BJ (cell line): ENCODE measurements around the gene WBP2. TPM values are rescaled to one million over a fixed set of nuclear protein-coding genes. Genes with fewer than 3 reads are reported as not detected.

ENCODE experiments used
- CTCF ChIA-PET: fragments of 350-600 bp; formaldehyde crosslinking; extraction: SDS; loops from one replicate; lab custom pipeline; 2021; ENCODE audit warnings: antibody characterized with exemption, inconsistent platforms; lab: Yijun Ruan, JAX
- POLR2A ChIA-PET: fragments of 300-600 bp; sonication (Branson Sonifier 250); formaldehyde crosslinking; extraction: SDS; loops from one replicate; lab custom pipeline; 2021; ENCODE audit warnings: antibody characterized with exemption; lab: Charles Lee
- DNase-seq: peaks from one replicate; pipeline ENCODE4 v3.0.0-alpha.2; 2011; ENCODE audit warnings: low read depth
- H3K27me3 ChIP-seq: 2 replicates; pipeline ENCODE4 v1.6.0; 2011; ENCODE audit warnings: low read length; ENCODE audit not compliant: control insufficient read depth, insufficient read depth
- H3K36me3 ChIP-seq: 2 replicates; pipeline ENCODE4 v1.5.1; 2011; ENCODE audit warnings: low read length; ENCODE audit not compliant: control insufficient read depth, insufficient read depth
- H3K4me3 ChIP-seq: 2 replicates; pipeline ENCODE4 v1.5.1; 2011; ENCODE audit warnings: low read depth, mild to moderate bottlenecking, control low read depth, low read length
- polyA plus RNA-seq: library from polyadenylated mRNA; depleted of rRNA; stranded (reverse); fragments of >200 nt; gene quantifications from 2 replicates; pipeline ENCODE4 v1.2.3, GENCODE V29; 2011
- TF ChIP-seq, protein P1 (sequence below): IDR thresholded peaks from 2 replicates; pipeline ENCODE4 v1.5.1; 2011; ENCODE audit warnings: low read depth, mild to moderate bottlenecking, control low read depth, inconsistent platforms, low read length, moderate library complexity; ENCODE audit not compliant: insufficient read depth

The WBP2 gene
- polyA plus RNA-seq, 1 experiment: 37.0 TPM

- no peak overlapping the region for H3K4me3 ChIP-seq
- TF ChIP-seq, protein P1, sequence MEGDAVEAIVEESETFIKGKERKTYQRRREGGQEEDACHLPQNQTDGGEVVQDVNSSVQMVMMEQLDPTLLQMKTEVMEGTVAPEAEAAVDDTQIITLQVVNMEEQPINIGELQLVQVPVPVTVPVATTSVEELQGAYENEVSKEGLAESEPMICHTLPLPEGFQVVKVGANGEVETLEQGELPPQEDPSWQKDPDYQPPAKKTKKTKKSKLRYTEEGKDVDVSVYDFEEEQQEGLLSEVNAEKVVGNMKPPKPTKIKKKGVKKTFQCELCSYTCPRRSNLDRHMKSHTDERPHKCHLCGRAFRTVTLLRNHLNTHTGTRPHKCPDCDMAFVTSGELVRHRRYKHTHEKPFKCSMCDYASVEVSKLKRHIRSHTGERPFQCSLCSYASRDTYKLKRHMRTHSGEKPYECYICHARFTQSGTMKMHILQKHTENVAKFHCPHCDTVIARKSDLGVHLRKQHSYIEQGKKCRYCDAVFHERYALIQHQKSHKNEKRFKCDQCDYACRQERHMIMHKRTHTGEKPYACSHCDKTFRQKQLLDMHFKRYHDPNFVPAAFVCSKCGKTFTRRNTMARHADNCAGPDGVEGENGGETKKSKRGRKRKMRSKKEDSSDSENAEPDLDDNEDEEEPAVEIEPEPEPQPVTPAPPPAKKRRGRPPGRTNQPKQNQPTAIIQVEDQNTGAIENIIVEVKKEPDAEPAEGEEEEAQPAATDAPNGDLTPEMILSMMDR: no peak
- POLR2A ChIA-PET: no interaction called here
- DNase-seq: no peak
- no peaks in the 10 kb centered on the region for H3K27me3 ChIP-seq
- H3K36me3 ChIP-seq: peaks cover 16% of the 10 kb centered on the region
- CTCF ChIA-PET: interaction anchor here (1.0 to 1.3 kb wide), 2 partner anchors 9 to 18 kb away, joined by 3 to 4 read pairs; no protein-coding TSS in a partner anchor
Observed at GRCh38 chr17:75842963-75843576, 12.1 kb downstream of the WBP2 start.

DNA sequence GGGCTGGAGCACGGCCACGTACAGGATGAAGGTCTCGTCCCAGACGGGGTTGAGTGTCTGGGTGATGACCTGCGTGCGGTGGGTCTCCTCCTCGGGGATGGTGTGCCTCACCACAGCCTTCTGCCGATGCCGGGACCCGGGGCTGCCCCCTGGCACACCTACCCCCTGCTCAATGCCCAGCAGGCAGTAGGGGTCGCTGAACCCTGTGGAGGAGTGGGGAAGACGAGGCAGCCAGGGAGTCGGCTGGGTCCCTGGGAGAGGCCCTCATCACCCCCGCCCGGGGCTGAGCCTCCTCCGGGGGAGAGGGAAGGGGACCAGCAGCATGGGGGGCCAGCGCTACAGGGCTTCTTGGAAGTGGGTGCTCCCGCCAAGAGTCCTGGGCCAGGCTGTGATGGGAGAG lies 12.7 kb downstream of the WBP2 start:
- Histone ChIP-seq H3K4me3 (no peak overlapping the region), H3K27me3 (no peaks in the 10 kb centered on the region), H3K36me3 (peaks cover 13% of the 10 kb centered on the region)
- DNase-seq: no peak
- POLR2A ChIA-PET: no interaction called here
- TF ChIP-seq, protein P1: no peak
- CTCF ChIA-PET: interaction anchor here (1.3 kb wide), 1 partner anchor 8 kb away, joined by 3 read pairs; no protein-coding TSS in a partner anchor

GRCh38 chr17:75840799-75841164 lies 14.4 kb downstream of the WBP2 start:
- ChIA-PET CTCF (interaction anchor here (1.0 to 1.8 kb wide), 2 partner anchors 10 to 14 kb away, joined by 4 to 7 read pairs; no protein-coding TSS in a partner anchor), POLR2A (no interaction called here)
- DNase-seq: no peak

GRCh38 chr17:75839942-75840798 lies 15.0 kb downstream of the WBP2 start:
- Histone ChIP-seq H3K4me3 (no peak overlapping the region), H3K36me3 (no peaks in the 10 kb centered on the region), H3K27me3 (no peaks in the 10 kb centered on the region)
- TF ChIP-seq, protein P1: no peak
- POLR2A ChIA-PET: interaction anchor here (0.7 kb wide), 1 partner anchor 16 kb away, joined by 13 read pairs; no protein-coding TSS in a partner anchor
- CTCF ChIA-PET: interaction anchor here (1.0 to 1.8 kb wide), 6 partner anchors 8 to 75 kb away, joined by 3 to 7 read pairs (median 4); partner anchors contain the start of genes GALK1 and TRIM47
- DNase-seq: no peak

More at GRCh38 chr17:75840799-75841164, 14.4 kb downstream of the WBP2 start:
- TF ChIP-seq, protein P1: no peak
- no peak overlapping the region for H3K4me3 ChIP-seq
- peaks cover 3% of the 10 kb centered on the region for H3K36me3 ChIP-seq
- H3K27me3 ChIP-seq: no peaks in the 10 kb centered on the region

- Histone ChIP-seq H3K36me3 (no peaks in the 10 kb centered on the region), H3K4me3 (no peak overlapping the region), H3K27me3 (no peaks in the 10 kb centered on the region)
- no peak for DNase-seq
- ChIA-PET POLR2A (no interaction called here), CTCF (interaction anchor here (1.2 kb wide), 1 partner anchor 73 kb away, joined by 3 read pairs; the partner anchor contains the start of gene GALK1)
- TF ChIP-seq, protein P1: no peak
Observed at GRCh38 chr17:75838410-75838809, 16.7 kb downstream of the WBP2 start.
